NCI-H524 (cell line): ENCODE data around the gene PTPN4.
"Not testable (repeated sequence)": the region's sequence is repeated elsewhere in the genome, so short reads cannot be mapped to it uniquely, and the experiment has no call there.

Source experiments
- DNase-seq, 2 experiments: peaks; one replicate each; lab custom pipeline; 2025; lab: John Stamatoyannopoulos, UW

PTPN4 gene

GRCh38 chr2:119804409-119804808 lies 44.7 kb downstream of the PTPN4 start:
- not testable (repeated sequence) for DNase-seq

GRCh38 chr2:119808516-119809147 lies 48.9 kb downstream of the PTPN4 start:
- no peak for DNase-seq

DNA sequence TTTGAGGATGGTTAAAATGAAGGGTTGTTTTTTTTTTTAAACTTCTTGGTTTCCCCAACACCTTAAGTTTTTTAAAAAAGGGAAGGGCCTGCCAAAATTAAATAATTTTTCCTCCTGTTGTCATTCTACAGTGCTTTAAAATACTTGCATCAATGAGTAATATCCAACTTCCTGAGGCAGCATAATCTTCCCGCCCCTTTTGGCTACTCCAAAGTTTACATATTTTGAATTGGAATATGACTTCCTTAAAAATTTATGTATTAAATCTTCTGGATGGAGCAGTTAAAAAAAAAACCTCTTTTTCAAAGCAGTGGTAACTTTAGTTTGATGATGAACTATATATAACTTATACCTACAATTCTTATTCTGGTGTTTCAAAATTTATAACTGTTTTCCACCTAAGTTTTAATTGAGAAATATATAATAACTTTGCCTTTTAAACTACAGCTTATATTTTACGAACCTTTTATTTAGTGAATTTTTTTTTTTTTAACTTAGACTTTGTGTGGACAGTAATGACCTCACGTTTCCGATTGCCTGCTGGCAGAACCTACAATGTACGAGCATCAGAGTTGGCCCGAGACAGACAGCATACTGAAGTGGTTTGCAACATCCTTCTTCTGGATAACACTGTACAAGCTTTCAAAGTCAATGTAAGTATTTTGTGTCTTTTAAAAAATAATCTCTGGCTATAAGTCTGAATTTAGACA lies 49.8 kb downstream of the PTPN4 start:
- DNase-seq = no peak

- DNase-seq = no peak
Observed at GRCh38 chr2:119810049-119810630, 50.4 kb downstream of the PTPN4 start.

DNA sequence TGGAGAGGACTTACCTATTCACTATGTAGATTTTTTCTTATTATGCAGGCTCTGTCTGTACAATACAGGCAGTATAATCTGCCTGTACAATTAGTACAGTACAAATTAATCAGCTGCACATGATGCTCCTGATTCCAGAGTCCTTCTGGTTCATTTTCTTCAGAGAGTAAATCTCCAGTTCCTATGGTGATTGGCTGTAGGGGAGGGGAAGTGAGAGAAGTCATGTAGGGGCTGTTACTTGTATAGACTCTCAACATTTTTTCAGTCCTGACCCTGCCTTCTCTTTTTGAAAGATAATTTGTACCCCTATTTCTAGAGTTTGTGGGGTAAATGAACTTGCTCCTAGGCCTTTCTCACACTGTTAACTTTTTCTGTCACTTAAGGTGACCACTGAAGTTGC lies 54.5 kb downstream of the PTPN4 start:
- DNase-seq = no peak

DNA sequence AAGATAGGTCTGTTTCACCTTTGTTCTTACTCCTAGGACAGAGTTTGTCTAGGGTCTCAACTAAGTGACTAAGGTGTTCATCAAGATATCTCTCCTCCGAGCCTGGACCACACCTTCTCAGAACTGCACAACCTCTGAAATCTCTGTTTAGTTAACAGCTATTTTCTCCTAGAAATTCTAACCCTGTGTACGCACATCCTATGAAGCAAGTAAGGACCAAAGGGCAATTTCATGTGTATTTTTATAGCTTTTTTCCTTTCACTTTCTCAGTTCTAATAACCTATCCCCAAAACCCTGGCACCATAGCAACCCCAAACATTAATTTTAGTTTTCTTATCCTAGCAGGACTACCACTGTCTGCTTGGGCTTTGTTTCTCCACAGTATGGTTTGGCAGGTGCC lies 59.1 kb downstream of the PTPN4 start:
- DNase-seq = no peak

DNA sequence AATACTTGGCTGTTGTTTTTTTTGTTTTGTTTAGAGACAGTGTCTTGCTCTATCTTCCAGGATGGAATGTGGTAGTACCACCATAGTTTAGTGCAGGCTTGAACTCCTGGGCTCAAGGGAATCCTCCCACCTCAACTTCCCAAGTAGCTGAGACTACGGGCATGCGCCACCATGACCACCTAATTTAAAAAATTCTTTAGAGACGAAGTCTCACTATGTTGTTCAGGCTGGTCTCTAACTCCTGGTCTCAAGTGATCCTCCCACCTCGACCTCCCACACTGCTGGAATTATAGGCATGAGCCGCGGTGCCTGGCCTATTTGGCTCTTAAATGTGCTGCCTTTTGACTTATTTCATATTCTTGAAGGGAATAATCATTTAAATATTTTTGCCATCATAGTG lies 60.1 kb downstream of the PTPN4 start:
- no peak for DNase-seq

GRCh38 chr2:119820275-119820674 lies 60.6 kb downstream of the PTPN4 start:
- no peak for DNase-seq

DNA sequence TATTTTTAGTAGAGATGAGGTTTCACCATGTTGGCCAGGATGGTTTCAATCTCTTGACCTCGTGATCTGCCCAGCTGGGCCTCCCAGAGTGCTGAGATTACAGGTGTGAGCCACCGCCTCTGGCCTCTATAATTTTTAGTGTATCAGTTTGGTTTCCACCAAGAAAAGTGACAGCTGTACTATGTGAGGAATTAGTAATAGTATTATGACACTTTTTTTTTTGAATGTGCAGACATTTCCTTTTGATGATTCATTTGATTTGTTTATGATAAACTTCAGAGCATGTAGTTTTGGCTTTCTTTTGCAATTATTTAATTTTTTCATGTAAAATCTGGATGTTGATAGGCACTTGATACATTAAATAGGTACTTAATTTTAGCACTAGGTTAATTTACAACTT lies 61.5 kb downstream of the PTPN4 start:
- DNase-seq = no peak

- DNase-seq = peak in 1 of 2 experiments; percentile 42
Observed at GRCh38 chr2:119823734-119824334, 64.1 kb downstream of the PTPN4 start.

DNA sequence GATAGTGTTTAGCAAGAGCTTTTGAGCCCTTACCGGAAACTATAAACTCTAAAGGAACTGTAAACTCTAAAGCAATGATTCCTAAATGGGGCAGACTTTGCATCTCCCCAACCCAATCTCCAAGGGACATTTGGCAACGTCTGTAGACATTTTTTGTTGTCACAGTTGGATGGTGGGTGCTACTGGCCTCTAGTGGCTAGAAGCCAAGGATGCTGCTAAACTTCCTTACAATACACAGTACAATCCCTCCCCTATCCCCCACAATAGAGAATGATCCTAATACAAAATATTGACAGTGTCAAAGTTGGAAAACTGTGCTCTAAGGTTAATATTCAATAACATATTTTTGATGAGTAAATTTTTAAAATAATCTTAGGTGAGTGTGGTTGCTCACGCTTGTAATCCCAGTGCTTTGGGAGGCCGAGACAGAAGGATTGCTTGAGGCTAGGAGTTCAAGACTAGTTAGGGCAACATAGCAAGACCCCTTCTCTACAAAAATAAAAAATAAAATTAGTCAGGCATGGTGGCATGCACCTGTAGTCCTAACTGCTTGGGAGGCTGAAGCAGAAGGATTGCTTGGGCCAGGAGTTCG lies 66.7 kb downstream of the PTPN4 start:
- peak; percentile 10 to 61 for DNase-seq

- DNase-seq = peak; percentile 43 to 77
Observed at GRCh38 chr2:119827866-119828507, 68.3 kb downstream of the PTPN4 start.

DNA sequence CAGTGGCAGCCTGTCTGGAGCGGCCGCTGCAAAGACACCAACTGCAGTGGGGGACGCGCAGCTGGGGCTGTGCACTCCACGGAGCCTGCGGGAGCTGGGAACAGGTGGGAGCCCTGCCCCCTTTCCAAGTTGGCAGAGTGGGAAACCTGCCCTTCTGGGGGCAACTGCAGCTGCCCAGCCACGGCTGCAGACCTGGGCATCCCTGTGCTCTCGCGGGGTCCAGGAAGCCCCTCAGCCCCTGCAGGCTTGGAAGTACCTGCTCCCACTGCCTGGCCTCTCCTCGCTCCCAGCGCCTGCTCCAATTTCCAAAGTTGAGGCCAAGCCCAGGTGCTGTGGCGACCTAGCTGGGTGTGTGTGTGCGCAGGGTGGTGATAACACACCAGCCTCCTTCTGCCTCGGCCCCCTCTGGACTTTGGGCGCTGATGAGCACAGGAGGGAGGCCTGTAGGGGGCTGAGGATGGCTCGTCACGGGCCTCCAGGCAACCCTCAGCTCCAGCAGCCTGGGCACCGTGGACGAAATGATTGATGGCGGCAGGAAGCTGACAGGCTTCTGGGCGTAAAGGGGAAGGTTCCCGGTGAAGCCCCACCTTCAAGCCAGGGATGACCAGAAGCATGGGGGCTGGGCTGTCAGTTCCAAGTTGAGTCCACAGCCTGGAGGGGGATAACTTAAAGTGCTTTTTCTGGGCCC lies 76.9 kb downstream of the PTPN4 start:
- DNase-seq = no peak

DNA sequence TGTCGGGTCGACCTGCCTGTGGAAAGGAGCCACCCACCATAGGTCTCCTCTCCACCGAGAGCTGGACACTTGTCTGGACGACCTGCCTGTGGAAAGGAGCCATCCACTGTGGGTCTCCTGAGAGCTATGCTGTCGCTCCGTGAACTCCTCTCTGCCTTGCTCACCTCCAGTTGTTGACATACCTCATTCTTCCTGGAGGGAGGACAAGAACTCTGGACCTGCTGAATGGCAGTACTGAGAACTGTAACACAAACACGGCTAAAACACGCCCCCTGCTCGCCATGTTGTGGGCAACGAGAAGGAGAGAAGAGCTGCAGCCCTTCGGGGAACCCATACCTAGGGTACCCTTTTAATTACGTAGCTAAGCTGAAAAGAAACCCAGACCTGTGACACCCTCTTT lies 77.6 kb downstream of the PTPN4 start:
- DNase-seq = no peak

- DNase-seq = no peak
Observed at GRCh38 chr2:119837759-119838158, 78.0 kb downstream of the PTPN4 start.

DNA sequence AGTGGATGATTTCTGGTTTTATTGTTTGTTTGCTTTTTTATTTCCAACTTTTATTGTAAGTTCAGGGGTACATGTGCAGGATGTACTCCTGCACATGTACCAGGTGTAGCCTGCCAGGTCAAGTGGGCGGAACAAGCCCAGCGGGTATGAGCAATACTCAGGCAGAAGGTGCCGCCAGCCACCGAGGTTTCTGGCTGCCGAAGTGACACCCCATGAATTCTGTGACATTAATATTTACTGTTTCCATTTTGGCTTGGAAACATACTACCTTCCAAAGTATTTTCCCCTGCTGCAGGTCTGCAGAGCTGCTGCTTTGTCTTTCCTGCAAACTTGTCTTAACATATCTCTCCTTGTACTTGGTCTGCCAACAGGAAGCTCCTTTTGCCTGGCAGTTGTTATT lies 78.5 kb downstream of the PTPN4 start:
- no peak for DNase-seq

GRCh38 chr2:119841550-119841949 lies 81.8 kb downstream of the PTPN4 start:
- no peak for DNase-seq

DNA sequence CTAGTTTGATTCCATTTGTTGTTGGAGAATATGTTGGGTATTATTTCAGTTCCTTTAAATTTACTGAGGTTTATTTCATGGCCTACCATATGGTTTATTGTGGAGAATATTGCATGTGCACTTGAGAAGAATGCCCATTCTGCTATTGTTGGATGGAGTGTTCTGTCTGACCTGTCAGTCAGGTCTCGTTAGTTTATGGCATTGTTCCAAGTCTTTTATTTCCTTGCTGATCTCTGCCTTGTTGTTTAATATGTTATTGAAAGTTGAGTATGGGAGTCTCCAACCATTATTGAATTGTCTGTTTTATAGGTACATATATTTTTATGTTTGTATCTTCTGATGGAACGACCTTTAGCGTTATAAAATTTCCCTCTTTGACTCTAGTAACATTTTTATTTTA lies 86.3 kb downstream of the PTPN4 start:
- no peak for DNase-seq

DNA sequence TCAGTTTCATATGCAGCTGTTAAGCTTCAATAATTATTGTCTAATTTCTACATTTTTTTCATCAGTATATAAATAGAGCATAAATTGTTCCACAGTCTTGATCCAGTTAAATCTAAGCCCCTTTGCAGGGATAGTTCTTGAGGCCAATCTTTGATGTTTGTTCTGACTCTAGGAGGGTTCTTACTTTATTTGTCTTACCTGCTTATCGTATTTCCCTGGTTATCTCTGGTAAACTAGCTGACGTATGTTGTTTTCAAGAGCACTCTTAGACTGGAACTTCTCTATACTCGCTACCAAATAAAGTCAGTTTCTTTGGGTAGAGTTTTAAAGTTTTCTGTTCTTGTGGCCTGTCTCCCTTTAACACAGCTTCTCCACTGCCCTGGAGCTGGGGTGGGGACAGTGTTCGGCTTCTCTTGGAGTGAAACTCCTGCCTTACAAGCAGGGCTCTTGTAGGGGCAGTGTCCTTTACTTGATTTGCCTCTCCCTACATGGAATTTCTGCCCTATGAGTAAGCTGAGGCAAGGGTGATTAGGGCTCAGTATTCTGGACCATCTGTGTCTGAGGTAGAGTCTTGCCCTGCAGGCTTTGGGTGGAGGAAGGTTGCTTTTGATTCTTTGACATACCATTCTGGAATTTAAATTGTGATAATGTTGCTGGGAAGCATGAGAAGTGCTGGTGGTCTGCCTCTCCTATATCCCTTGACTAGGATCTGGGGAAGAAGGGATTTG lies 90.3 kb downstream of the PTPN4 start:
- no peak for DNase-seq

GRCh38 chr2:119852214-119852613 lies 92.5 kb downstream of the PTPN4 start:
- no peak for DNase-seq
